22Rv1 (cell line): ENCODE data around the gene RAI1.
A peak's percentile ranks its signal among the peaks of the same experiment; 100 is the strongest.

Experiments used
- H3K27ac ChIP-seq: fragments of 450-650 bp; 2 replicates; pipeline ENCODE4 v1.5.1; 2017
- CTCF ChIP-seq: fragments of 450-650 bp; IDR thresholded peaks from 2 replicates; pipeline ENCODE4 v1.5.1; 2017; ENCODE audit warnings: mild to moderate bottlenecking
- ZFX ChIP-seq: fragments of 450-650 bp; IDR thresholded peaks from 2 replicates; pipeline ENCODE4 v1.6.1; 2017; ENCODE audit warnings: antibody characterized with exemption, borderline replicate concordance

RAI1 gene

GRCh38 chr17:17659340-17659739 is 21.9 kb upstream of the RAI1 start:
- TF ChIP-seq CTCF (no peak), ZFX (no peak)
- no peak overlapping the region for H3K27ac ChIP-seq

DNA sequence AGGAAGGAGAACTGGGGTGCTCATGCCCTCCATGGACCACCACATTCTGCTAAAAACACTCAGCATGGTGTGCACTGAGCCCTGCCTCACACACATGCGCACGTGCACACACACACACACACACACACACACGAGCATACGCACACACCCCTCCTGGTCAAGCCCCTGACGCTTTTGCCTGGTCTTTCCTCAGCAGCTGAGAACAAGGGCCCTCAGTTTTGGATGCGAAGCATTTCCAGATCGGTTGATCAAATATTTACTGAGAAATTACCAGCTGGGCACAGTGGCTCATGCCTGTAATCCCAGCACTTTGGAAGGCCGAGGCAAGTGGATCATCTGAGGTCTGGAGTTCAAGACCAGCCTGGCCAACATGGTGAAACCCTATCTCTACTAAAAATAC is 20.1 kb upstream of the RAI1 start:
- H3K27ac ChIP-seq: no peak overlapping the region
- TF ChIP-seq ZFX (no peak), CTCF (no peak)

DNA sequence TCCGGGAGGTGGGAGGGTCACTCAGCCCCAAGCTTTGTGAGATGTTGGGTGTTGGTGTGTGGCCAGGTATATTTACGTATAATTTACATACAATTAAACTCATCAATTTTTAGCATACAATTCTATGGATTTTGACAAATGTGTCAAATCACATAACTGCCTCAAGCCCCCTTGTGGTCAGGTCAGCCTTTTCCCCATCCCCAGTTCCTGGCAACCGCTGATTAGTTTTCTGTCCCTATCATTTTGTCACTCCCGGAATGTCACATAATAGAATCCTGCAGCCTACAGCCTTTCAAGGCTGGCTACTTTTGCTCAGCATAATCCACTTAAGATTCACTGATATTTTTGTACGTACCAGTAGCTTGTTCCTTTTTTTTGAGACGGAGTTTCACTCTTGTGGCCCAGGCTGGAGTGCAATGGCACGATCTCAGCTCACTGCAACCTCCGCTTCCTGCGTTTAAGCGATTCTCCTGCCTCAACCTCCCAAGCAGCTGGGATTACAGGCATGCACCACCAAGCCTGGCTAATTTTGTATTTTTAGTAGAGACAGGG is 19.3 kb upstream of the RAI1 start:
- H3K27ac ChIP-seq: no peak overlapping the region
- TF ChIP-seq ZFX (no peak), CTCF (peak; percentile 24)

DNA sequence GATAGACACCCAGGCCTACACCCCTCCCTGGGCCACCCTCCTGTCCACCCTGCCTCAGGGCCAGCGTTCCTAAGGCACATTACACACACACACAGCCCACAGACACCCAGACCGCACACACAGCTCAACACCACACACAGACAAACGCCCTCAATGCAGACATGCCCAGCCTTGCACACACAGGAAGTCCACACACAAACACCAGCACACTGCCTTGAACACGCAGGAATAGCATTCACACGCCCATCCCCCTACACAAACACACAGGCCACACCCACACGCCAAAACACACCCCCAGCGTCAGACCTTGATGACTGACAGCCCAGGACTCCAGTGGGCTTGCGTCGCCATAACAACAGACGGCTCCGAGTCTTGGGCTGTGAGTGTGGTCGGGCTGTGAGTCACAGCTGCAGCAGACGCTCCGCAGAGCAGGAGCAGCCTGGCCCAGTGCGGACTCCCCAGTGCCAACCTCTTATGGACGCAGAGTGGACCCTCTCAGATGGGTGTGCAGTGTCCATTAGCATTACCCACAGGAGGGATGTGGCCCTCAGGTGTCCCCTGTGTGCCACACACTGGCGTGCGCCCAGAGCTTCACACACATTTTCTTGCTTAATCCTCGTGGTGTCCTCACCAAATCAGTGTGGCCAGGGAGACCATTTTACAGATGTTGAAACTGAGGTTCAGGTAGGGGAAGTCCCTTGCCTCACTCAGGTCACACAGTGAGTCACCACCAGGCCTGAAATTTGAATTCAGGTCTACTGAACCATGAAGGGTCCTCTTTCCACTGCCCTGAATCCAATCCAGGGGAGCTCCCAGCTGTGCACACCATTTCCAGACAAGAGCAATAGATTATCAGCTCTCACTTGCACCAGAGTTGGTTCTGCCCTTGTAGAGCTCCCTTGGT is 17.8 kb upstream of the RAI1 start:
- no peak for TF ChIP-seq ZFX
- no peak for TF ChIP-seq CTCF
- no peak overlapping the region for H3K27ac ChIP-seq

- H3K27ac ChIP-seq: no peak overlapping the region
Measured at GRCh38 chr17:17664064-17664452, 17.2 kb upstream of the RAI1 start.

DNA sequence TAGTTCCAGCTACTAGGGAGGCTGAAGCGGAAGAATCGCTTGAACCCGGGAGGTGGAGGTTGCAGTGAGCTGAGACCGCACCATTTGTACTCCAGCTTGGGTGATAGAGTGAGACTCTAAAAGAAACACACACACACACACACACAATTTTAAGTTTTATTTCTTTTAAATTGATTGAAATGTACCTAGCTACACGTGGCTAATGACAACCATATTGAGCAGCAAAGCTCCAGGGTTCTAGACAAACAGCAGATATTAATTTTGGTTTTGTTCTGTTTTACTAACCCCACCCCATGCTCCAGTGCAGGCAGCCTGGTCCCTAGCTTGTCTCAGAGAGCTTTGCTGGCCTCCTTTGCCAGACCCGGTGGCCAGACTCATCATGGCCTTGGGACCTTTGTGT is 16.0 kb upstream of the RAI1 start:
- H3K27ac ChIP-seq: no peak overlapping the region
- no peak for TF ChIP-seq ZFX
- no peak for TF ChIP-seq CTCF

More at GRCh38 chr17:17664064-17664452, 17.2 kb upstream of the RAI1 start:
- TF ChIP-seq ZFX (no peak), CTCF (no peak)

GRCh38 chr17:17666111-17666714 is 15.0 kb upstream of the RAI1 start:
- no peak overlapping the region for H3K27ac ChIP-seq
- no peak for TF ChIP-seq CTCF
- no peak for TF ChIP-seq ZFX
